HFF-Myc (cell line): ENCODE results near the gene ARAP1.

ENCODE experiments used
- DNase-seq: peaks from one replicate; pipeline ENCODE4 v3.0.0-alpha.2; 2011; ENCODE audit warnings: low read depth; ENCODE audit errors: extremely low read depth
- H3K4me3 ChIP-seq: replicated peaks from 2 replicates; pipeline ENCODE4 v1.5.1; 2011; ENCODE audit warnings: low read depth, mild to moderate bottlenecking, control low read depth, low read length
- TF ChIP-seq, protein P1 (sequence below): IDR thresholded peaks from 2 replicates; pipeline ENCODE4 v1.5.1; 2012; ENCODE audit warnings: mild to moderate bottlenecking, low read depth, low read length, control low read depth; ENCODE audit errors: missing control alignments

ARAP1 gene

DNA sequence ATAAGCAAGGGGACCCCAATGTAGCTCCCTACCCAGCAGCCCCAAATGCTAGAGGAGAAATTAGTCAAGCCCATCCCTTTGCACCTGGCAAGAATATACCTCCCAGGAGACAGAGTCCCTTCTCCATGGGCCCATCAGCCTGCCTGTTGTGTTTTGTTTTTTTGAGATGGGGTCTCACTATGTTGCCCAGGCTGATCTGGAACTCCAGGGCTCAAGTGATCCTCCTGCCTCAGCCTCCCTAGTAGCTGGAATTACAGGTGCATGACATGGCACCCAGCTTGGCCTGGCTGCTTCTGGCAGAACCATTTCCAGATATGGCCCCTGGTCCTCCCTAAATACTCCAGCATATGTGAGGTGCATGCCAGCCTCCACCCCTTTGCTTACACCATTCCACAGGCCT is 100.1 kb downstream of the ARAP1 start:
- DNase-seq = no peak
- no peak overlapping the region for H3K4me3 ChIP-seq
- TF ChIP-seq, protein P1, sequence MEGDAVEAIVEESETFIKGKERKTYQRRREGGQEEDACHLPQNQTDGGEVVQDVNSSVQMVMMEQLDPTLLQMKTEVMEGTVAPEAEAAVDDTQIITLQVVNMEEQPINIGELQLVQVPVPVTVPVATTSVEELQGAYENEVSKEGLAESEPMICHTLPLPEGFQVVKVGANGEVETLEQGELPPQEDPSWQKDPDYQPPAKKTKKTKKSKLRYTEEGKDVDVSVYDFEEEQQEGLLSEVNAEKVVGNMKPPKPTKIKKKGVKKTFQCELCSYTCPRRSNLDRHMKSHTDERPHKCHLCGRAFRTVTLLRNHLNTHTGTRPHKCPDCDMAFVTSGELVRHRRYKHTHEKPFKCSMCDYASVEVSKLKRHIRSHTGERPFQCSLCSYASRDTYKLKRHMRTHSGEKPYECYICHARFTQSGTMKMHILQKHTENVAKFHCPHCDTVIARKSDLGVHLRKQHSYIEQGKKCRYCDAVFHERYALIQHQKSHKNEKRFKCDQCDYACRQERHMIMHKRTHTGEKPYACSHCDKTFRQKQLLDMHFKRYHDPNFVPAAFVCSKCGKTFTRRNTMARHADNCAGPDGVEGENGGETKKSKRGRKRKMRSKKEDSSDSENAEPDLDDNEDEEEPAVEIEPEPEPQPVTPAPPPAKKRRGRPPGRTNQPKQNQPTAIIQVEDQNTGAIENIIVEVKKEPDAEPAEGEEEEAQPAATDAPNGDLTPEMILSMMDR = no peak

DNA sequence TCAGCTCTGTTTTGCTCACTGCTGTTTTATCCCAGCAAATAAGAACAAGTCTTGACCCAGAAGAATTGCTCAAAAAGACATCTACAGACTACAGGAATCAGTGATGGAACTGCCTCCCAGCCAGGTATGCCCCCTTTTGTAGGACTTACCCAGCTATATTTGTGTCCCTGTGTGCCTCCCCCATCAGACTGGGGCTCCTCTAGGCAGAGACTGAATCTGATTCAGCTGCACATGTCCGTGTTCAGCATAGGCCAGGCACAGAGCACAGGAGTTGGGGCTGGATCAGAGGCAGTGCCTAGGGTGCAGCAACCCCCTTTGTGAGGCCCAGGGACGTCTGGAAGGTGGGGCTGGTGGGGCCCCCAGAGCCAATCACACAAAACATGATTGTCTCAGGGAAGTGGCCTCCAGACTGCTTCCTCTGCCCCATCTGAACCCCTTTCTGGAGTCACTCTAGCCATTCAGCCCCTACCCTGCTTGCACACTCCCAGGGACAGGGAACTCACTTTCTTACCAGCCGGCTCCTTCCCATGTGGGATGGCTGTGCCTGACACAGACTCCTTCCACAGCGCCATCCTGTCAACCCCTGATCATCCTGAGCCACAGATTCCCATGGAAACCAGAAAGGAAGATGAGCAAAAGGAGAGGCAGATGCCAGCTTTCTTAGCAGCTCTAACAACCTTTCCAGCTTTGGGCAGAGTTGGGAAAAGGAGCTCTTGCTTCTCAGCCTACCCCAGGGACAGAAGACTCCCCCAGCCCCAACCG is 102.8 kb downstream of the ARAP1 start:
- H3K4me3 ChIP-seq = no peak overlapping the region
- DNase-seq = no peak
- TF ChIP-seq, protein P1 = no peak

DNA sequence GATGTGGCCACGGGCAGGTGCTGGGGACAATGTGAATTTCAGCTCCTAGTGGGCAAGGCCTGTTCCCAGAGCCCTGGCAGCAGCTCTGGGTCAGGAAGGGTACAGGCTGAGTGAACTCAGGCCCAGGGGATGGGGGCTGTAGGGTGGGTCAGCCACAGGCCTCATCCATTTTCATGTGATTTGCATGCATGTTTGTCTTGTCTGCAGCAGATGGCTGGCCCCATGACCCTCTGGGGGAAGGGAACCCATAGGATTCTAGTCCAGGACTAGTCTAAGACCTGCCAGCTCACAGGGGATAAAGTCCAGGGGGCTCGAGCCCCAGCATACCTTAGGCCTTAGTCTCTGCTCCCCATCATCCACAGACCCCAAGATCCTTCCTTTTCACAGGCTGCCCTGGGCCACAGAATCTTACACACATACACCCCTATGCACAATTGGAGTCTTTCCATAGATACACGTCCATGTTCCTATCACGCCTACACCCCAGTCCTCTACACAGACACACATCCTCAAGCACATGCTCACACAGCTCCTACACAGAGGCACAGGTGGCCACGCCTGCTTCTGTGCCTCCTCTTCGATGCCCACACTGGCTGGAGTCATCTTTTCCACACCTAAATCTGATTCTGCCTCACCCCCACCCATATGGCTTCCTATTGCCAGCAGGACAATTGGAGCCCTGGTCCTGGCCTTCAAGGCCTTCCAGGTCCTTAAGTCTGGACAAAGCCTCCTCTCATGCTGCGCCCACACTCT is 103.6 kb downstream of the ARAP1 start:
- H3K4me3 ChIP-seq = no peak overlapping the region
- TF ChIP-seq, protein P1 = no peak
- DNase-seq = no peak

DNA sequence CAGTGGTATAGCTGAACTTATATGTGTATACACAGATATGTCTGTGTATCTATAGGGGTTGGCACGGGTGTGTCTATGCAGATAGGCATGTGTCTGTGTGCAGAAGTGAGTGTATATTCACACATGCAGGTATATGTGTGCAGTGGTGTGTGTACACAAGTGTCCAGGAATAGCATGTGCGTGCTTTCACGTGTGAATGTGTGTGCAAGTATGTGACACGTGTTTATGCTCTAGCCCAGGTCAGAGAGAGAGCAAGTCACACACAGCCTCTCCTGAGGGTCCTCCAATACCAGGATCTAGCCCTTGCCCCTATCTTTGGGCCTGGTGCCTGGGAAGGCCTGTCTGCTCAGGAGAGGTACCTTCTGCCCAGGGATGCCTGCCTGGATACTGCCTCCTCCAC is 104.3 kb downstream of the ARAP1 start:
- TF ChIP-seq, protein P1 = no peak
- DNase-seq = no peak
- no peak overlapping the region for H3K4me3 ChIP-seq

DNA sequence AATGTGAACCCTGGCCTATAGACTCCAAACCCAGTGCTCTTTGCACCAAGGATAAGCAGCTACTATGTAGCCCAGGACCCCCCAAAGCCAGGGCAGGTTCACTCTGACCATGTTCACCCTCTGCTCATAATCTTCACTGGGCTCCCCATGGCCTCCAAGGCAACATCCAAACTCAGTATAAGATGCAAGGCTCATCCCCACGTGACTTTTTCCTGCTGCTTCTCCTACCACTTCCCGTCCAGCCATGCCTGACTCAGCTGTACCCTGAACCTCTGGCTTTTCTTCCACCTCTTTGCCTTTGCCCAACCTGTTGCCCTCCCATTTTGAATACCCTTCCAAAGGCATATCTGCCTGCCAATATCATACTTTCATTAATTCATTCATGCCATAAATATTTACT is 105.7 kb downstream of the ARAP1 start:
- H3K4me3 ChIP-seq = no peak overlapping the region
- DNase-seq = no peak
- TF ChIP-seq, protein P1 = no peak

DNA sequence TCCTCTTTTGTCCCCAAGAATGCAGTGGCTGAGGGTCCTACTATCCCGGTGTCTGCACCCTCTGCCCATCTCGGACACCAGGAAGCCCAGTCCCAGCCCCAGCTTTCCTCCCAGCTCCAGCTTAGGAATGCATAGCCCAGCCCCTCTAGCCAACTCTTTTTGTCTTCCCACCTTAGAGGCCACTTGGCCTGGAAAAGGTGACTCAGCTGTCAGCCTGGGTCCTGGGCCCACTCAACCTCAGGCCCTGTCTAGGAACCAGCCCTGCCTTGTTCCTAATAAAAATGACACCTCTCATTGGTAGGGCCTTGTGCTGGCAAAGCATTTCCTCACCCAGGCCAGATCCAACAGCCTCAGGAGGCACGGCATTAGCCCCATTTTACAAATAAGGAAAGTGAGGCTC is 106.2 kb downstream of the ARAP1 start:
- no peak overlapping the region for H3K4me3 ChIP-seq
- DNase-seq = no peak
- TF ChIP-seq, protein P1 = no peak

DNA sequence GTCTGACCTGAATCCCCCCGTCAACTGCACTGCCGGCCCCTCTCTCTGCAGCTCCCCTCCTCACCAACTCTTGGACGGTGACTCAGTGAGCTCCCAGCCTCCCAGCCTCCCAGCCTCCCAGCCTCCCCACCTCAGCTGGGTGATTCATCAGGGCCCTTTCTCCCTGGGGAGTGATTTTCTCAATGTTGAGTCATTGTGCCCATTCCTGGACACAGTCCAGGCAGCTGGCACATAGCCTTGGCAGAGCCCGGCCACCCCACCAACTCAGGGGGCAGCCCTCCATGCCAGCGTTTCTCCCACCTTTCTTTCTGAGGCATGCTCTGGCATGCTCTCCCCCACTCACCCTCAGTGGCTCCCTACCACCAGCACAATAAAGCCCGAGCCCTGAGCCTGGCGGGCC is 108.7 kb downstream of the ARAP1 start:
- H3K4me3 ChIP-seq = no peak overlapping the region
- TF ChIP-seq, protein P1 = no peak
- DNase-seq = no peak
